Heart left ventricle (tissue), 13 donors: ENCODE data around the gene RBP2.

Experiments used
- POLR2A ChIP-seq, 2 donors: fragments of 450-650 bp; IDR thresholded peaks; one replicate each; pipeline ENCODE4 v1.6.1; 2017; ENCODE audit warnings: antibody characterized with exemption in 2 of 2, mild to moderate bottlenecking in 2 of 2, moderate library complexity in 2 of 2
- TF ChIP-seq, protein P1 (sequence below), 12 donors: fragments of 200-600 bp; sonication (generic) in 4 of 12; IDR thresholded peaks; one replicate each; pipeline versions ENCODE4 v1.5.0 to v1.8.0; 2018 to 2022; ENCODE audit warnings: antibody characterized with exemption in 12 of 12, mild to moderate bottlenecking in 5 of 12
- donor health status: ischemic (EF 13 %, LVEDD 7.1; RV severe dilation, severe dysfunction).
- donor health status: DM: no; HTN: yes; CAD: no.
- donor health status: DM: no; HTN: no; CAD: no.
- donor health status: ischemic (EF 25% LVEDD 6.9; RV normal size, moderate dysfunction).
- donor health status: ischemic (EF 25% LVEDD 5.7; RV mildly dilated, moderate dysfunction).
- donor health status: ischemic (EF 35%, LVEDD 5.7; RV mildly dilated, moderate dysfunction).
- donor health status: nonischemic (EF 11% LVEDD 7.7; RV severe dilation, severe dysfunction).
- donor health status: DM: yes; HTN: yes; CAD: no.
- donor health status: PGD.
- donor health status: ischemic (EF 29% LVEDD 5.4; RV normal size, mild dysfunction).
- donor health status: nonischemic (EF 23%, LVEDD 6.1; RV moderate dilation, normal function).

DNA sequence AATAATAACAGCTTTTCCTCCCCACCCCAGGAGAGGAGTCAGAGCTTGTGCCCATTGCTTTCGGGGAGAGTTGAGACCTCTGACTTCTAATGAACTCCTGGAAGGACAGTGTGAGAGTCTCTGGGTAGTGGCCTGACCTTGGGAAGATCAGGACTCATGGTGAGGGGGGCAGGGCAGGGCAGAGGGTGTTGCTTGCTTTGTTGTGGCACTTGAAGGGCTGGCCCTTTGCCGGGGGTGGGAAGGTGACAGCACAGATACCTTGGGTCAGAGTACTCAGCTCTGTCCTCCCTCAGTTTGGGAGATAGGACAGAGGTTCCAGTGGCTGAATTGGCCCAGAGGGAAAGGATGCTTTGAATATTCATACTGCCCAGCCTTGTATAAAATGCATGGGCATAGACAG is 15.8 kb downstream of the RBP2 start:
- TF ChIP-seq, protein P1, sequence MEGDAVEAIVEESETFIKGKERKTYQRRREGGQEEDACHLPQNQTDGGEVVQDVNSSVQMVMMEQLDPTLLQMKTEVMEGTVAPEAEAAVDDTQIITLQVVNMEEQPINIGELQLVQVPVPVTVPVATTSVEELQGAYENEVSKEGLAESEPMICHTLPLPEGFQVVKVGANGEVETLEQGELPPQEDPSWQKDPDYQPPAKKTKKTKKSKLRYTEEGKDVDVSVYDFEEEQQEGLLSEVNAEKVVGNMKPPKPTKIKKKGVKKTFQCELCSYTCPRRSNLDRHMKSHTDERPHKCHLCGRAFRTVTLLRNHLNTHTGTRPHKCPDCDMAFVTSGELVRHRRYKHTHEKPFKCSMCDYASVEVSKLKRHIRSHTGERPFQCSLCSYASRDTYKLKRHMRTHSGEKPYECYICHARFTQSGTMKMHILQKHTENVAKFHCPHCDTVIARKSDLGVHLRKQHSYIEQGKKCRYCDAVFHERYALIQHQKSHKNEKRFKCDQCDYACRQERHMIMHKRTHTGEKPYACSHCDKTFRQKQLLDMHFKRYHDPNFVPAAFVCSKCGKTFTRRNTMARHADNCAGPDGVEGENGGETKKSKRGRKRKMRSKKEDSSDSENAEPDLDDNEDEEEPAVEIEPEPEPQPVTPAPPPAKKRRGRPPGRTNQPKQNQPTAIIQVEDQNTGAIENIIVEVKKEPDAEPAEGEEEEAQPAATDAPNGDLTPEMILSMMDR (IDR thresholded peaks at IDR 0.05), result no peak
- no peak for TF ChIP-seq POLR2A (IDR thresholded peaks at IDR 0.05)
